GM23338 (cell line): ENCODE results near the gene RHBDD1. TPM values are rescaled to one million over a fixed set of nuclear protein-coding genes. Genes with fewer than 3 reads are reported as not detected.
A peak's percentile ranks its signal among the peaks of the same experiment; 100 is the strongest.

Experiments used
- ATAC-seq: fragments of 200-7000 bp; cut with Tn5 transposase; 3 replicates; pipeline ENCODE4 v1.9.1; 2020
- DNase-seq: peaks from one replicate; pipeline ENCODE4 v3.0.0-alpha.2; 2015; ENCODE audit warnings: low spot score
- H2AFZ ChIP-seq: fragments of 200-600 bp; sonication (generic); 2 replicates; pipeline ENCODE4 v1.8.0; 2016; ENCODE audit warnings: antibody characterized with exemption, mild to moderate bottlenecking, moderate library complexity
- H3F3A ChIP-seq: fragments of 200-600 bp; sonication (generic); replicated peaks from 2 replicates; pipeline ENCODE4 v1.8.0; 2017; ENCODE audit warnings: antibody characterized with exemption, mixed run types, low read depth
- H3K27ac ChIP-seq: fragments of 200-600 bp; sonication (generic); 2 replicates; pipeline ENCODE4 v1.6.1; 2016; ENCODE audit warnings: low read depth
- H3K27me3 ChIP-seq: fragments of 200-600 bp; sonication (generic); 2 replicates; pipeline ENCODE4 v1.8.0; 2016; ENCODE audit warnings: mild to moderate bottlenecking, mixed run types, moderate library complexity; ENCODE audit not compliant: insufficient read depth
- H3K36me3 ChIP-seq: fragments of 200-600 bp; sonication (generic); 2 replicates; pipeline ENCODE4 v1.8.0; 2016; ENCODE audit warnings: mild to moderate bottlenecking; ENCODE audit not compliant: insufficient read depth
- H3K4me1 ChIP-seq: fragments of 200-600 bp; sonication (generic); 2 replicates; pipeline ENCODE4 v1.8.0; 2016; ENCODE audit warnings: mild to moderate bottlenecking, moderate library complexity; ENCODE audit not compliant: insufficient read depth
- H3K4me2 ChIP-seq: fragments of 200-600 bp; sonication (generic); 2 replicates; pipeline ENCODE4 v1.7.1; 2017; ENCODE audit warnings: mixed run types
- H3K4me3 ChIP-seq: fragments of 200-600 bp; sonication (generic); 2 replicates; pipeline ENCODE4 v1.6.1; 2016; ENCODE audit warnings: mixed run types
- H3K79me2 ChIP-seq: fragments of 200-600 bp; sonication (generic); replicated peaks from 2 replicates; pipeline ENCODE4 v1.8.0; 2017; ENCODE audit warnings: mild to moderate bottlenecking; ENCODE audit not compliant: insufficient read depth
- H3K9me2 ChIP-seq: fragments of 200-600 bp; sonication (generic); 2 replicates; pipeline ENCODE4 v1.8.0; 2017; ENCODE audit not compliant: insufficient read depth
- H4K20me1 ChIP-seq: fragments of 200-600 bp; sonication (generic); replicated peaks from 2 replicates; pipeline ENCODE4 v1.8.0; 2017; ENCODE audit warnings: mild to moderate bottlenecking; ENCODE audit not compliant: insufficient read depth
- H3K27ac Mint-ChIP-seq: 2 replicates; pipeline ENCODE4 v1.8.0; 2020; ENCODE audit warnings: inconsistent platforms, mild to moderate bottlenecking, moderate library complexity, mixed read lengths
- H3K27me3 Mint-ChIP-seq: 3 replicates; pipeline ENCODE4 v1.8.0; 2022; ENCODE audit warnings: low read depth, mild to moderate bottlenecking, moderate library complexity, mixed read lengths, inconsistent platforms; ENCODE audit not compliant: insufficient read depth, poor library complexity
- H3K36me3 Mint-ChIP-seq: 3 replicates; pipeline ENCODE4 v1.8.0; 2021; ENCODE audit warnings: low read depth, mild to moderate bottlenecking, inconsistent platforms, moderate library complexity, mixed read lengths
- H3K4me1 Mint-ChIP-seq: 3 replicates; pipeline ENCODE4 v1.8.0; 2020; ENCODE audit warnings: mild to moderate bottlenecking, inconsistent platforms, mixed read lengths
- H3K4me3 Mint-ChIP-seq: 3 replicates; pipeline ENCODE4 v1.8.0; 2021; ENCODE audit warnings: moderate library complexity, mild to moderate bottlenecking, inconsistent platforms, mixed read lengths
- H3K9me3 Mint-ChIP-seq: 3 replicates; pipeline ENCODE4 v1.8.0; 2020; ENCODE audit warnings: moderate library complexity, mild to moderate bottlenecking, inconsistent platforms, mixed read lengths
- CREB1 ChIP-seq: fragments of 250-450 bp; sonication (Bioruptor Pico); IDR thresholded peaks from 2 replicates; pipeline ENCODE4 v1.5.0; 2020; ENCODE audit warnings: low read depth, mild to moderate bottlenecking, moderate library complexity
- EZH2 ChIP-seq: fragments of 200-600 bp; sonication (generic); IDR thresholded peaks from one replicate; pipeline ENCODE4 v1.8.0; 2017; ENCODE audit warnings: antibody characterized with exemption, mild to moderate bottlenecking, low read depth; ENCODE audit not compliant: unreplicated experiment
- JUNB ChIP-seq: IDR thresholded peaks from one replicate; pipeline ENCODE4 v1.6.1; 2016; ENCODE audit warnings: antibody characterized with exemption; ENCODE audit not compliant: unreplicated experiment
- NANOG ChIP-seq: IDR thresholded peaks from 2 replicates; pipeline ENCODE4 v1.6.1; 2016; ENCODE audit warnings: antibody characterized with exemption, borderline replicate concordance
- STAT1 ChIP-seq: IDR thresholded peaks from one replicate; pipeline ENCODE4 v1.6.1; 2016; ENCODE audit warnings: antibody characterized with exemption; ENCODE audit not compliant: unreplicated experiment
- ZNF331 ChIP-seq: fragments of 250-450 bp; sonication (Bioruptor Pico); IDR thresholded peaks from 2 replicates; pipeline ENCODE4 v1.5.0; 2020; ENCODE audit warnings: low read depth, mild to moderate bottlenecking, moderate library complexity
- polyA plus RNA-seq: library from polyadenylated mRNA; unstranded; fragments of >200 nt; fragmentation: Nextera tagmentation; extraction: Ambion mirVana; gene quantifications from 2 replicates; pipeline ENCODE4 v1.2.1, GENCODE V29; 2016
- total RNA-seq: library from RNA; depleted of rRNA; stranded (reverse); fragments of >200 nt; shearing (Covaris generic); gene quantifications from 2 replicates; pipeline ENCODE4 v1.2.3, GENCODE V29; 2014
- TF ChIP-seq, protein P1 (sequence below): fragments of 250-450 bp; sonication (Bioruptor Pico); IDR thresholded peaks from 2 replicates; pipeline ENCODE4 v1.5.0; 2020; ENCODE audit warnings: mild to moderate bottlenecking, moderate library complexity
- TF ChIP-seq, protein P2 (sequence below): IDR thresholded peaks from 2 replicates; pipeline ENCODE4 v1.6.1; 2016; ENCODE audit warnings: antibody characterized with exemption

The RHBDD1 gene
- total and polyA plus RNA-seq, 2 experiments from 2014 or later, result 7.3 to 13.0 TPM

DNA sequence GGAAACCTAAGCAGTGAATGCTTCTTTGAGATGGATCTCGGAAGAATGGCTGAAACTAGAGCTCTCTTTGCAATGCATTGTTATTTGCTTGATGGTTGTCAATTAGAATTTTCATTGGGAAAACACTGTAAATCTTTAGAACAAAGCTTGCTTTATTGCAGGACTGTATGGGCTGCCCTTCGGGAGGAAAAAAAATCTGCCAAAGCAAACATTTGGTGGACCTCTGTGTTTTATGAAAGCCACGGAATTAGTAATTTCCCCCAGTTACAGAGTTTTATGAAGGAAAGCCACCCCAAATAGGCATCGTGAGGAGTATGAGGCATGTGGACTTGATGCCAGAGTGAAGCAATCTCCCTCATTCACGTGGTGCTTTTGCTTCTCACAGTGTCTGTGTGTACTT, 33.5 kb downstream of the RHBDD1 start (continued):
- TF ChIP-seq, protein P1, sequence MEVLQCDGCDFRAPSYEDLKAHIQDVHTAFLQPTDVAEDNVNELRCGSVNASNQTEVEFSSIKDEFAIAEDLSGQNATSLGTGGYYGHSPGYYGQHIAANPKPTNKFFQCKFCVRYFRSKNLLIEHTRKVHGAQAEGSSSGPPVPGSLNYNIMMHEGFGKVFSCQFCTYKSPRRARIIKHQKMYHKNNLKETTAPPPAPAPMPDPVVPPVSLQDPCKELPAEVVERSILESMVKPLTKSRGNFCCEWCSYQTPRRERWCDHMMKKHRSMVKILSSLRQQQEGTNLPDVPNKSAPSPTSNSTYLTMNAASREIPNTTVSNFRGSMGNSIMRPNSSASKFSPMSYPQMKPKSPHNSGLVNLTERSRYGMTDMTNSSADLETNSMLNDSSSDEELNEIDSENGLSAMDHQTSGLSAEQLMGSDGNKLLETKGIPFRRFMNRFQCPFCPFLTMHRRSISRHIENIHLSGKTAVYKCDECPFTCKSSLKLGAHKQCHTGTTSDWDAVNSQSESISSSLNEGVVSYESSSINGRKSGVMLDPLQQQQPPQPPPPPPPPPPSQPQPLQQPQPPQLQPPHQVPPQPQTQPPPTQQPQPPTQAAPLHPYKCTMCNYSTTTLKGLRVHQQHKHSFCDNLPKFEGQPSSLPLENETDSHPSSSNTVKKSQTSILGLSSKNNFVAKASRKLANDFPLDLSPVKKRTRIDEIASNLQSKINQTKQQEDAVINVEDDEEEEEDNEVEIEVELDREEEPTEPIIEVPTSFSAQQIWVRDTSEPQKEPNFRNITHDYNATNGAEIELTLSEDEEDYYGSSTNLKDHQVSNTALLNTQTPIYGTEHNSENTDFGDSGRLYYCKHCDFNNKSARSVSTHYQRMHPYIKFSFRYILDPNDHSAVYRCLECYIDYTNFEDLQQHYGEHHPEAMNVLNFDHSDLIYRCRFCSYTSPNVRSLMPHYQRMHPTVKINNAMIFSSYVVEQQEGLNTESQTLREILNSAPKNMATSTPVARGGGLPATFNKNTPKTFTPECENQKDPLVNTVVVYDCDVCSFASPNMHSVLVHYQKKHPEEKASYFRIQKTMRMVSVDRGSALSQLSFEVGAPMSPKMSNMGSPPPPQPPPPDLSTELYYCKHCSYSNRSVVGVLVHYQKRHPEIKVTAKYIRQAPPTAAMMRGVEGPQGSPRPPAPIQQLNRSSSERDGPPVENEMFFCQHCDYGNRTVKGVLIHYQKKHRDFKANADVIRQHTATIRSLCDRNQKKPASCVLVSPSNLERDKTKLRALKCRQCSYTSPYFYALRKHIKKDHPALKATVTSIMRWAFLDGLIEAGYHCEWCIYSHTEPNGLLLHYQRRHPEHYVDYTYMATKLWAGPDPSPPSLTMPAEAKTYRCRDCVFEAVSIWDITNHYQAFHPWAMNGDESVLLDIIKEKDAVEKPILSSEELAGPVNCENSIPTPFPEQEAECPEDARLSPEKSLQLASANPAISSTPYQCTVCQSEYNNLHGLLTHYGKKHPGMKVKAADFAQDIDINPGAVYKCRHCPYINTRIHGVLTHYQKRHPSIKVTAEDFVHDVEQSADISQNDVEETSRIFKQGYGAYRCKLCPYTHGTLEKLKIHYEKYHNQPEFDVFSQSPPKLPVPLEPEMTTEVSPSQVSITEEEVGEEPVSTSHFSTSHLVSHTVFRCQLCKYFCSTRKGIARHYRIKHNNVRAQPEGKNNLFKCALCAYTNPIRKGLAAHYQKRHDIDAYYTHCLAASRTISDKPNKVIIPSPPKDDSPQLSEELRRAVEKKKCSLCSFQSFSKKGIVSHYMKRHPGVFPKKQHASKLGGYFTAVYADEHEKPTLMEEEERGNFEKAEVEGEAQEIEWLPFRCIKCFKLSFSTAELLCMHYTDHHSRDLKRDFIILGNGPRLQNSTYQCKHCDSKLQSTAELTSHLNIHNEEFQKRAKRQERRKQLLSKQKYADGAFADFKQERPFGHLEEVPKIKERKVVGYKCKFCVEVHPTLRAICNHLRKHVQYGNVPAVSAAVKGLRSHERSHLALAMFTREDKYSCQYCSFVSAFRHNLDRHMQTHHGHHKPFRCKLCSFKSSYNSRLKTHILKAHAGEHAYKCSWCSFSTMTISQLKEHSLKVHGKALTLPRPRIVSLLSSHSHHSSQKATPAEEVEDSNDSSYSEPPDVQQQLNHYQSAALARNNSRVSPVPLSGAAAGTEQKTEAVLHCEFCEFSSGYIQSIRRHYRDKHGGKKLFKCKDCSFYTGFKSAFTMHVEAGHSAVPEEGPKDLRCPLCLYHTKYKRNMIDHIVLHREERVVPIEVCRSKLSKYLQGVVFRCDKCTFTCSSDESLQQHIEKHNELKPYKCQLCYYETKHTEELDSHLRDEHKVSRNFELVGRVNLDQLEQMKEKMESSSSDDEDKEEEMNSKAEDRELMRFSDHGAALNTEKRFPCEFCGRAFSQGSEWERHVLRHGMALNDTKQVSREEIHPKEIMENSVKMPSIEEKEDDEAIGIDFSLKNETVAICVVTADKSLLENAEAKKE (CRISPR knock-in tag), result no peak
- no peak for TF ChIP-seq CREB1
- peak; percentile 43; the same call in 1 of the 2 replicates for TF ChIP-seq NANOG

DNA sequence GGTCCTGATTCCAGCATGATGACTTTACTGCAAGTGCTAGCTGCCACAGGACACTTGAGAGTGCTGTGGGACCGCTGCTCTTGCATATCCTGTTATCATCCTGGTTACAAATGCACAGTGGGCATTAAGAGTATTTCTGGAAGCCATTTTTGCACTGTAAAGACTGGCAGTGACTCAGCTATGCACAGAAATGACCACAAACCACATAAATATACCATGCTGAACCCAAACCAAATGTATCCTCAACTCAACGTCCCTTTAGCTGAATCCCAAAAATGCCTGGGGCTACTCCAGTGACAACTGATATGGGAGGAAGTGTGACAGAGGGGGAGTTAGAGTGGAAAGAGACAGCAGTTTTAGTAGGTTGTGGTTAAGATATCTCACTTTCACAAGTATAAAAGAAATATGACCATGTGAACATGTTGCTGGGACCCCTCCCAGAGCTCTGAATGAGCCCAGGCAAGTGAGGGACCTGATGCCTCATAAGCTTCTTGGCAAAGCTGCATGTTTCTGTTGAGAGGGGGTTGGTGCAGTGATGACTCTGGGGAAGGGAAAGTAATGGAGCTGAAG, 37.3 kb downstream of the RHBDD1 start:
- H3K36me3 ChIP-seq, result no peaks in the 10 kb centered on the region
- no peak overlapping the region for H3K4me2 ChIP-seq
- no peak overlapping the region for H2AFZ ChIP-seq
- no peak overlapping the region for H3K27ac ChIP-seq
- no peaks in the 10 kb centered on the region; the same call in 1 of the 2 replicates for H3K9me2 ChIP-seq
- H4K20me1 ChIP-seq, result no peaks in the 10 kb centered on the region
- ATAC-seq (no peak), DNase-seq (no peak)
- no peaks in the 10 kb centered on the region for H3K79me2 ChIP-seq
- Mint-ChIP-seq H3K27ac (peak overlapping the region; percentile 62), H3K9me3 (no peaks in the 10 kb centered on the region), H3K4me1 (peaks cover 27% of the 10 kb centered on the region), H3K36me3 (peaks cover under 1% of the 10 kb centered on the region; the same call in 2 of the 3 replicates), H3K4me3 (no peak overlapping the region), H3K27me3 (no peaks in the 10 kb centered on the region)
- no peaks in the 10 kb centered on the region for H3F3A ChIP-seq
- H3K4me1 ChIP-seq, result peaks cover 32% of the 10 kb centered on the region
- no peaks in the 10 kb centered on the region for H3K27me3 ChIP-seq
- TF ChIP-seq CREB1 (no peak), EZH2 (no peak), NANOG (no peak), ZNF331 (CRISPR knock-in tag) (no peak), STAT1 (no peak), JUNB (no peak)
- TF ChIP-seq, protein P2, sequence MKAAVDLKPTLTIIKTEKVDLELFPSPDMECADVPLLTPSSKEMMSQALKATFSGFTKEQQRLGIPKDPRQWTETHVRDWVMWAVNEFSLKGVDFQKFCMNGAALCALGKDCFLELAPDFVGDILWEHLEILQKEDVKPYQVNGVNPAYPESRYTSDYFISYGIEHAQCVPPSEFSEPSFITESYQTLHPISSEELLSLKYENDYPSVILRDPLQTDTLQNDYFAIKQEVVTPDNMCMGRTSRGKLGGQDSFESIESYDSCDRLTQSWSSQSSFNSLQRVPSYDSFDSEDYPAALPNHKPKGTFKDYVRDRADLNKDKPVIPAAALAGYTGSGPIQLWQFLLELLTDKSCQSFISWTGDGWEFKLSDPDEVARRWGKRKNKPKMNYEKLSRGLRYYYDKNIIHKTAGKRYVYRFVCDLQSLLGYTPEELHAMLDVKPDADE, result no peak
- TF ChIP-seq, protein P1 (CRISPR knock-in tag), result no peak
- no peak overlapping the region for H3K4me3 ChIP-seq
